GM21447 (cell line): ENCODE results near the gene NOTUM.

Experiments used
- ATAC-seq: cut with Tn5 transposase; IDR thresholded peaks from one replicate; pipeline ENCODE4 v1.9.1; 2021; ENCODE audit not compliant: unreplicated experiment

Gene NOTUM

DNA sequence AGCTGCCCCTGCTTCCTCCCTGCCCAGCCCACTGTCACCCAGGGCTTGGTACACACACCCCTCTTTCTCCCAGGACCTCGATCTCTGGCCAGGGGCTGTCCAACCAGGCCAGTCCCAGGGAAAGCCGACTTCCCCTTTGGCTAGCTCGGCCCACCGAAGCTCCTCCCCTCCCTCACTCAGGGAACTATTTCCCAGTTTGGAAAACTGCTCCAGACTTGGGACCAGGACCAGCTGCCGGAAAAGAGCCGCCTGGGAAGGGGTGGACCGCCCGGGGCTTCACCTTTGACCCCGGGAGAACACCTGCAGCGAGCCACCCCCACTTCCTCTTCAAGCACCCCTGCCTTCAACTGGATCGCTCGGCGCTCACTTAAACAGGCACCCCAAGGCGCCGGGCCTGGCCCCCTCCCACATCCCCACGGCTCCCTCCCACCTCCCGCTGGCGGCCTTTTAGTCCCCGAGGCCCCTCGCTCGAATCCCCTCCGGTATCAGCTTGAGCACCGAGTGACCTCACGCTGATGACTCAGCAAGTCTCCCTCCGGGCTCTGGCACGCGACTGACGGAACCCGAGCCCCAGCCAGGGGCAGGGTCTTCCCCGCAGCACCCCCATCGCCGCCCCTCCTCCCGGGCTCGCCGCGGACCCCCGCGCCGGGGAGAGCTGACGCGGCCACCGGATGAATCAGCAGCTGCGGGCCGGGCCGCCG lies 34.4 kb downstream of the NOTUM start:
- ATAC-seq: peak; percentile 18

DNA sequence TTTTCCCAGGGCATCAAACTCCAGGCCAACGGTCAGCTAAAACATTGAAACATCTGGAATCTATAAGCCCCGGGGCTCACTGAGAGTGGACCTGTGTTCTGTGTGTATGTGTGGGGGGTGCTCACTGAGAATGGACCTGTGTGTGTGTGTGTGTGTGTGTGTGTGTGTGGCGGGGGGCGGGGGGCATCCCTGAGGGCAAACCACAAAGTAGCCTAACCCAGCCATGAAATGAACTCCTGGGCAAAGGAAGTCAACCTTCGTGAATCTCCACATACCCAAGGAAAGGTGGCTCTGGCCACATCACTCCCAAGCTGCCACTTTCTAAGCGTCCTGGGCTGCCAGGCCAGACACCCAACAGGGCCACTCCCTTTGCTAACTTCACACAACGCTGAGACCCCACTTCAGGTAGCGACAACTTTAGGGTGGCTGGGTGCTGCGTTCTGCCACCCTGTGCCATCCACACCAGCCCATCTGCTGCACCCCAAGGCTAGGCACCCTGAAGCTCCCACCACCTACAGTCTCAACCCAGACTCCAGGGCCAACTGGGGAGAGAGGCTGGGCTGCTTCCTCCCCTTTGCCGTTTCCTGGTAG lies 35.0 kb downstream of the NOTUM start:
- ATAC-seq: no peak

DNA sequence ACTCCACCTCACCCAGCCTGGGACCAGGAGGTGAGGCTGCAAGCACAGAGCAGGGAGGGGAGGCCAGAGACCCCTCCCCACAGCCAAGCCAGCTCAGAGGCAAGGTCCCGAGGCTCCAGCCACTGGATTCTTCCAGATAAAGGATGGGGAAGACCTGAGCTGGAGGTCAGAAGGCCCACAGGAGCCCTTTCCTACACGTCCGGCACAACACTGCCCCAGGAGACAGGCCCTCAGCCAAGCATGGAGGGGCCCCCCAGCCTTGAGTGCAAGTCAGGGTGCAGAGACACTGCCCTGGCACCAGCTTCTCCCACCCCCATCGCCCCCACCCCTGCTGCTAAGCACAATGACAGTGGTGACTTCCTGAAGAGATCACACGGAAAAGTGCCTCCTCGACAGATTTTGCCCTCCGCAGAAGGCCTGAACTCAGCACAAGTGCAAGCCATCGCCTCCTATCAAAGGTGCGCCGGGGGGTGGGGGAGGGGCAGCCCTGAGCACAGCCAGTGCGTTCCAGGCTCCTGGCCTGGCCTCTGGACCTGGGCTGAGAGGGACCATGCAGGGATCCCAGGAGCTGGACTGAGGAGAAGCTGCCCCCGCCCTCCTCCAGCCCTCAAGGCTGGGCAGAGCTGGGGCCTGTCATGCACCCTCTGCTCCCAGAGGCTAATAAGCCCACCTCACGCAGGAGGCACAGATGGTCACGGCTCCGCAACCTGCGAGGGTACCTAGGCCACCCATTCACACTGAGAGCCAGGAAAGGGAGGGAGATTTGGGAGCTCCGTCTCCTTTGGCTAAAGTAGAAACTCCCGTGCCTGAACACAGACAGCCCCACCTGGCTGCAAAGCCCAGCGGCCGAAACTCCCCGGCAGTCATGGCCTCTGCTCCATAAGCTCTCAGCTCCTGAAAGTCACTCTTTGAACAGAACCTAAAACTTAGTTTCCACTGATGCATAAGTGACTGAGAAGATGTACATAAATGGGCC lies 36.1 kb downstream of the NOTUM start:
- ATAC-seq: no peak

DNA sequence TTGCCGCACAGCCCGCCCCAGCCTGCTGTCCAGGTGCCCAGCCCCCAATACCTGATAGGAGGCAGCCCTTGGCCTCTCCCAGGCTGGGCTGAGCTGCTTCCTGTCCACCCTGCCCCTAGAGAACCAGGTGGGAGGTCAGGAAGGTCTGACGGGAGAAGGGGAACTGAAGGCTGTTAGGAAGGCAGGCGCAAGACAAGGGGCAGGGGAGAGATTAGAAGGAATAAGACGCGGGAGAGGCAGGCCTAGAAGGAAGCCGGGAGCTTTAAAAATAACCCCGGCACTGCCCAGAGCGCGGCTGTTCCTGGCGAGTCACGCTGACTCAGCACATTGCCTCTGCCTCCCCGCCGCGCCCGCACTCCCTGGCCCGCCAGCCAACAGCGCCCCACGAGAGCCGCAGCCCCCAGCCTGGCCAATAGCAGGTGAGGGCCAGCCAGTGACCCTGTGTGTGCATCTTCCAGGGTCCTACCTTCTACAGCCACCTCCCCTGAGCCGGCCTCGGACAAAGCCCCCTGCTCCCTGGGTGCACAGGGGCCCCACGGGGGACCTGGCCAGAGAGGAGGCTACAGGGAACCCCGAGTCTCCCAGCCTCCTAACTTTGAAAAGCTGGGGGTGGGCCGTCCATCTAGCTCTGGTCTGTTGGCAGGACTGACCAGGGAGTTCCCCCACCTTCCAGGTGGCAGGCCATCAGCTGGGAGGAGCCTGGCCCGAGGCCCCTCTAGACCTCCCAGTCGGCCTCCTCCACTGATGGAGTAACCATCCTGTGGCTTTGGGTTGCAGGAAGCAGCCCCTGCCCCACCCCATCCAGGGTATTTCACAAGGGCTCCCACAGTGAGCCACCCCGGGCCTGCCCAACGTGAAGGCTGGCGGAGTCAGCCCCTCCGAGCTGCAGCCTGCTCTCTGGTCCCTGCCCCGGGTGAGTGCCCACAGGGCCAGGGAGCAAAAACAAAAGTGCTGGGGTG lies 37.4 kb downstream of the NOTUM start:
- ATAC-seq: no peak

DNA sequence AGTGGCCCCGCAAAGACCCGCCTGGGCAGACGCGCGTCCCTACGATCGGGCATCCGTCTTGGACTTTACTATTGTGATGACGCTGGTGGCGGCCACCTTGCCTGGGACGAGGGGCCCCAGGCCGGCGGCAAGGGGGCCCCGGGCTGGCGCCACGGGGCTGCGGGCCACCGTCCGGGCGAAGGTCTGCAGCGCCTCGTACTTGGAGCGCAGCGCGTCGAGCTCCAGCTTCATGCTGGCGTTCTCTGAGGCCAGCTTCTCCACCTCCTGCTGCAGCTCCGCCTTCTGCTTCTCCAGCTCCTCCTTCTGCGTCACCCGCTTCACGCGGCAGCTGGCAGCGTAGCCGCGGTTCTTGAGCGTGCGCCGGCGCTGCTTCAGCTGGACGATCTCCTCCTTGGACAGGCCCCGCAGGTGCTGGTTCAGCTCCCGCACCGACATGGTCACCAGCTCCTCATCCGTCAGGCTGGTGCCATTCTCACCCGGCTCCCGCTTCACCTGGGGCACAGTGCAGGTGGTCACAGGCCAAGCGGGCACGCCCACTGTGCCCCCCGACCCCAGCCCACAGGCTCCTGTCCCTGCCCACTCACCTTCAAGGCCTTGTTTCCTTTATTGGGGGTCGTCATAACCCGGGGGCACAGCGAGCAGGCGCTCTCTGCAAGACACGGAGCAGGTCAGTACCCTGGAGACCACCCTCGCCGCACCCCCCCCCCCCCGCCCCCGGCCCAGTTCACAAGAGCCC lies 38.3 kb downstream of the NOTUM start:
- ATAC-seq: no peak

DNA sequence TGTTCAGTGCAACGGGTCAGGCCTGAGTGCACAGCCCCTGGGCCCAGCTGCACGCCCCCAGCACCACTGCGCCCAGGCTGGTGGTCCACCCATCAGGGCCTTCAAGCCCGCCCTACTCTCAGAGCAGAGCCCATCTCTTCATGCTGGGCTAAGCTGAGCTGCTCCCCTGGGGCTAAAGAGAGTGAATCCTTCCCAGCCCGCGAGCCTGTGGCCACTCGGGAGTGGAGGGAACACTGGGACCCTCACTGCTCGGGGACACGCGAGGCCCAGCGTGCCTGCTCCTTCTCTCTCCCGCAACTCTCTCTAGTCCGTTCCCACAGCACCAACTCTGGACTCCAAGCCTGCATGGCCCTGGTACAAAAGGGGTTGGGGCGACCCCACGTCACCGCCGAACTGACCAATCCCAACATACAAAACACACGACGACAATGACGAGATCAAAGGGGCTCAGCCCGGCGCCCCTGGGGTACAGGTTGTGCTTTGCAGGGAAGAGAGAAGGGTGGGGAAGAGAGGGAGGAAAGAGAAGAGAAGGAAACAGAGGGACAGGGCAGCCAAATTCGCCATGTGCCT lies 38.9 kb downstream of the NOTUM start:
- ATAC-seq: no peak

DNA sequence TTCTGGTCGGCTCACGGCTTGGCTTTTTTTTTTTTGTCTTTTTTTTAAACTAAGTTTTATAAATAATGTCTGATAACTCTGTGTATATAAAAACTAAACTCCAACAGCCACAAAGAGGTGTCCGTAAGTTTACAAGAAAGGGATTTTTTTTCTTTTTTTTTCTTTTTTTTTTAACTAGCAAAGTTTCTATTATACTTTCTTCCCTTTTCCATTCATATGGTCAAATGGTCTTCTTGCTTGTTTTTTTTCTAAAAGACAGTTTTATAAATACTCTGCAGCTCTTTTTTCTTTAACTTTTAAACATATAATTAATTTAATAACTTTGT lies 39.5 kb downstream of the NOTUM start:
- no peak for ATAC-seq

DNA sequence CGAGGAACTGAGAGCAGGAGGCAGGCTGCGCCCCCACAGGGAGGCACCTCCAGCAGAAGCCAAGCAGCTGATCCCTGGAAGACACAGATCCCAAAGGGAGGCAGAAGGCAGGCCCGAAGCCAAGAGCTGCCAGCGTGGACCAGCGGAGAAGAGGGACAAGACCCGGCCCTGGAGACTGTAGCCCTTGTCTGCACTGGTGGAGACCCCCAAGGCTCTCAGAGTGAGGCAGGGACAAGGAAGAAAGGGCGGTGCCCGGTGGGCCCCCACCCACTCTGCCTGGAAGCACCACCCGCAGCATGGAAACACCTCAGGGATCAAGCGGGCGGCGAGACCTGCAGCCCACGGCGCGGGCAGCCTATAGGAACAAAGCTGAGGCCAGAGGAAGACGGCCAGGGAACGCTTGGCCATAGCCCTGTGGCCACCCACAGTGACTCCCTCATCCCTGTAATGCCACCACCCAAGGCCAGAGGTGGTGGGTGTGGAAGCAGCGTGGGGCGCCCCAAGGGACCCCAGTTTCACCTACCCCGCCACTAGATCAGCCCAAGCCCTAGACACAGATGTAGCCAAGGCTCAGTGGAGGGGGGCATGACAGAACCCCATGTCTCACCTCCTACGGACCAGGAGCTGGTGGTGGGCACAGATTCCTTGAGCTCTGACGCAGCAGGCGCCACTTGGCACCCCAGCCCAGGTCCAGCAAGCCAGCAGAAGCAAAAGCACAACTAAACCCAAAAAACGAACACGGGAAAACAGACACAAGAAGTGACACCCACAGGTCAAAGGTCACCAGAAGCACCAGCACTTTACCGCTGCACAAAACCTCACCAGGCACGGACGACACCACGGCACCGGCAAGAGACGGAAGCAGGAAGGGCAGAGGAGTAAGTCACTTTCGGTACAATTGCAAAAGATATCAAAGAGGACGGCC lies 40.1 kb downstream of the NOTUM start:
- no peak for ATAC-seq

DNA sequence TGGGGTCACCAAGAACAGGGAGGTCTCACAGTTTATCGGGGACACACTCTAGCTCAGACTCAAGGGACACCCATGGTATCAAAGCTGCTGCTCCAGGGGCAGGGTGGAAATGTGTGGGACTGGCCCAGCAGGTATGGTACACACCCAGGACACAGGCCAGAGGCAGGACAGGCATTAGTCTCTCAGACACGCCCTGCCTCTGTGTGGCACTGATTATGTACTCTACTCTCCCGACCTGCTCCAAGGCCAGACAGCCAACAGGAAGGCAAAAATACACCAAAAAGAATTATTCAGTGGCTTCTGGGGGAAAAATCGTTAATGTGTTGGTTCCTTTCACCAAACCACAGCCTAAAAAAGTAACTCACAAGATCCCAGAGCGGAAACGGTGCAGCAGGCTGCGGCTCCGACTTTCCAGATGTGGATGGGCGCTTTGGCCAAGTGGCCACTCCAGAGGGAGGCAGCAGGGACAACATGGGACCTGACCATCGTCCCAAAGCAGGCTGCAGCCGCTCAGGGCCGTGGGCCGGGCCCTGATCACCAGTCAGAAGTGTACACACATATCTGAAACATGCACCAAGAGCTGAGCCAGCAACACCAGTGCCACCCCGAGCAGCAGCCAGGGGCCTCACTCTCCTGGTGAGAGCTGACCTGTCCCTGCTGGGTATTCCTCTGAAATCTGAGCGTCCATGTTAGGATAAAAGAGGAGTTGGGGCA lies 42.0 kb downstream of the NOTUM start:
- no peak for ATAC-seq

DNA sequence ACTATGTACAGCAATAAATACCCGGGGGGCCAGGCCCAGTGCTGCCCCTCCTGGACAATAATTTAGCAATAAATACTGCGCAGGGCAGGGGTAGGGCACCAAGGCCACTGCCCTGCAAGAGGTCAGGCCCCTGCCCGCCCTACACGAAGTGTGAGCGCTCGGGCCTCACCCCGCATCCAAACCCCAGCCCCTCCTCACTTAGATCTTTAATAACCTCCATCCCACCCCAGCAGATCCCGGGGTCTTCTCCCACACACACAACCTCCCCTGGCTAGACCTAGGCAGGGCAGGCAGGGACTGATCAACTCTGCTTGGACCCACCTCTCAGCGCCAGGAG lies 42.7 kb downstream of the NOTUM start:
- ATAC-seq: peak; percentile 15

DNA sequence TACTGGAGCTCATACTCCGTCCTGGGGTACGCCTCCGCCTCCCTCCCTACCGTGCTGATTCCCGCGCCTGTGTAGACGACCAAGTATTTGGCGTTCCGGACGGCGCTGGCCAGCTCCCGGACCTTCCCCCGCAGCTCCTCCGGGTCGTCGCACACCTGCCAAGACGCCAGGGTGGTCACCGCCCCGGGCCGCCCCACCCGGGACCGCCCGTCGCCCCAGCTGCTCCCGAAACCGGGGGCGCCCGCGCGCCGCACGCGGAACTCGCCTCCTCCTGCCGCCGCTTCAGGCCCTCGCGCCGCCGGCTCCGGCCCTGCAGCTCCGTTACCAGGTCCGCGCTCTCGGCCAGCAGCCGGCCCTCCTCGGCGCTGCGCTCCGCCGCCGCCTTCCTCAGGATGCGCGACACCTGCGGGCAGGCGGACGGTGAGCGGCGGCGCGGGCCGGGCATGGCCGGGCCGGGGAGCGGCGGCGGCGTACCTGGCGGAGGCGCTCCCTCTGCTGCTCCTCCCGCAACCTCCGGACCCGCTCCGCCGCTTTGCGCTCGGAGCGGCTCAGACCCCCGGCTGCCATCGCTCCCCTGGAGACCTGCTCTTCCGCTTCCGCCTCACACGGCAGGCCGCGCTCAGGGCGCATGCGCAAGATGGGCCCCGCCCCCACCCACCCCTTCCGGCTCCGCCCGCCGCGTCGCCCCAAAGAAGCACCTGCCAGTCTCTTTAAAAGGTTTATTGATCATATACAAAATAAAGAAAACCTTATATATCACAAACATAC lies 43.2 kb downstream of the NOTUM start, which contains the start of gene SIRT7:
SIRT7 (minus strand) TSS at position 612 of the 768 bp plus-strand sequence; CDS start at position 567, 45 bp downstream.
- peak; percentile 58 for ATAC-seq

DNA sequence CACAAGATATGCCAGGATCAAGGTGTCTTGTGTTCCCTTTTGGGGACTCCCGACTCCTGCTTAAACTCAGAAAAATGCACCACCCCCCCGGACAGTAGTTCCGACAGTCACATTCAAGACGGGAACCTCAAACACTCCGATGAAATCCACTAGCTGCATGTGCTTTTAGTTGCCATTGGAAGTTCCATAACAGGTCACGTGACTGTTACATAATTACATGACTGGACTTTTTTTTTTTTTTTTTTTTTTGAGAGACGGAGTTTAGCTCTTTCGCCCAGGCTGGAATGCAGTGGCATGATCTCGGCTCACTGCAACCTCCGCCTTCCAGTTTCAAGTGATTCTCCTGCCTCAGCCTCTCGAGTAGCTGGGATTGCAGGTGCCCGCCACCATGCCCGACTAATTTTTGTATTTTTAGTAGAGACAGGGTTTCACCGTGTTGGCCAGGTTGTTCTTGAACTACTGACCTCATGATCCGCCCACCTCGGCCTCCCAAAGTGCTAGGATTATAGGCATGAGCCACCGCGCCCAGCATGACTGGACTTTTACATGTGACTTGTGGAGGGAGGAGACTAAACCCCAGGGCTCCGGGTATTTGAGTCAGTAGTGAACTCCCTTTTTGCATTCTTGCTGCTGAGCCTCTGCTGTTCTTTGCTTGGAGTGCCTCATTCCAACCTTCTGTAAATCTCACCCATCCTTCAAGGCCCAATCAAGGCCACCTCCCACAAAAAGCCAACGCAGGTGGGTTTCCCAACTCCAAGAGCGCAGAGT lies 44.6 kb downstream of the NOTUM start:
- ATAC-seq: no peak

DNA sequence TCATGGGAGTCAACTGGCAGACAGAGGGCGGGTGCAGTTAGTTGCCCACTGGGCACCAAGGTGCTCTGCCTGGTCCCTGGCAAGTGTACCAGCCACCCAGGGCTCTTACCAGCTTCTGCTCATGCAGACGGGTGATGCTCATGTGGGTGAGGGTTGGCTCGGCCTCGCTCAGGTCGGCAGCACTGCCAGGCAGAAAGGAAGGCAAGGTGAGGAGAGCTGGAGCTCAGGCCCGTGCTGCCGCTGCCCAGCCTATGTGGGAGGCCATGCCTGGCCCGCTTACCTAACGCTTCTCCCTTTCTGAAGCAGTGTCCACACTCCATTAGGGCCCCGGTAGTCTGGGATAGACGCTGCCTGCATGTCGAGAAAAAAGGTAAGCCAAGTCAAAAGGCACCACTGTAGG lies 45.7 kb downstream of the NOTUM start:
- no peak for ATAC-seq

DNA sequence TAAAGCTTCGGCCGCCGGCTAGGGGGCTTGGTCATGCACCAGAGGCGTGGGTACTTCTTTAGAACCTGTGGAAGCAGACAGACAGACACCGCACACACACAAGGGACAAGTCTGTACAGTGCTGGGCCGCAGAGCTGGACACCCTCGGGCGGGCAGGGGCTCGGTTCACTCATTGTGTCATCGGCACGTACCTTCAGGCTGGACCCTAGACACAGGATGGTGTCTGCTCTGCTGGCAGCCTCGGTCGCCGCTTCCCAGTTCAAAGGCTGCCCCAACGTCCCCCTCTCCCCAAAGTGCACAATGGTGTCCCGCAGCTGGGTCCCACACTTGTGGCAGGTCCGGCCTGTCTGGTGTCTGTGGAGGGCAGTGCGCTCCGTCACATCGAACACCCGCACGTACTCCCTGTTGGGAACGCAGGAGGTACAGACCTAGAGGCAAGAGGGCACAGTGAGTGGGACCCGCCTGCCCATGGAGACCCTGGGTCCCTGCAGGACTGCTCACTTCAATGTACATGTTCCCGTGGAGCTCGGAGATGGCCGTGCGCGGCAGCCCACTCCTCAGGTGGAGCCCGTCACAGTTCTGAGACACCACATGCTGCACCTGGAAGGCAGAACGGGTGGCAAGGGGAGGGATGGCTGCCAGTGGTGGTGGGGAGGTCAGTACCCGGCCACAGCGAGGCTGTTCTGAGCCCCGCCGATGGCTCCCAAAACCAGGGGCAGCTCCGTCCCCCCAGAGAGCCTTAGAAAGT lies 46.7 kb downstream of the NOTUM start:
- ATAC-seq: no peak

DNA sequence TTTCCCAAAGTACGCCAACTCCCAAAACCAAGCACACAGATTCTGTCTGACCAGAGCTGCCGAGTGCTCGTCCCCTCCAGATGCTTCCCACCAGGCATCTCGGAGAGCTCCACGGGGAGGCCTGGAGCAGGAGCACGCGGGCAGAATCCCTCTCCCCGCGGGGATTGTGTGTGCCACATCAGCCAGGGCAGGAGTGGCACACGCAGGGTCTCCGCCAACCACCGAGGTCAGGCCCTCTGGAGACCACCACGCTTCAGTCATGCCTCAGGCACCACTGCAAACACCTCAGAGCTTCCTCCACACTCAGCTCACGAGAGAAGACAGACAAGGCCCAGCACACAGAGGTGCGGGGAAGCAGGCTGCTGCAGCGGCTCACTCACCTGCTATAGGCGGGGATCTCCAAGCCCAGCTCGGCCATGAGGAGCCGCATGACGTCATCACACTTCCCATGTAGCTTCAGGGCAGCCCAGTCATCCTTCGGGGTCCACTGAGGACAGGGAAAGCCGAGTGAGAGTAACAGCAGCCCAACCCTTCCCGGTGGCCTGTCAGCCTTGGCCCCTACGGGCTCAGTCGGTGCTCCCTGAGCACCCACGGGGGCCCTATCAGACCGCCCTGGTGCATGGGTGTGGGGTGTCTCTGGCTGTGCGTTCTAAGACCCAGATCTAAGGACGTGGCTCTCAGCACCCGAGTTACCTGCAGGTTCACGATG lies 47.4 kb downstream of the NOTUM start:
- no peak for ATAC-seq
